ENCODE measurements around the gene FCER2. TPM values are rescaled to one million over a fixed set of nuclear protein-coding genes. Genes with fewer than 3 reads are reported as not detected.
A peak's percentile ranks its signal among the peaks of the same experiment; 100 is the strongest.

The FCER2 gene
- total RNA-seq, 1 donor from 2014 or later: 0.58 TPM

DNA sequence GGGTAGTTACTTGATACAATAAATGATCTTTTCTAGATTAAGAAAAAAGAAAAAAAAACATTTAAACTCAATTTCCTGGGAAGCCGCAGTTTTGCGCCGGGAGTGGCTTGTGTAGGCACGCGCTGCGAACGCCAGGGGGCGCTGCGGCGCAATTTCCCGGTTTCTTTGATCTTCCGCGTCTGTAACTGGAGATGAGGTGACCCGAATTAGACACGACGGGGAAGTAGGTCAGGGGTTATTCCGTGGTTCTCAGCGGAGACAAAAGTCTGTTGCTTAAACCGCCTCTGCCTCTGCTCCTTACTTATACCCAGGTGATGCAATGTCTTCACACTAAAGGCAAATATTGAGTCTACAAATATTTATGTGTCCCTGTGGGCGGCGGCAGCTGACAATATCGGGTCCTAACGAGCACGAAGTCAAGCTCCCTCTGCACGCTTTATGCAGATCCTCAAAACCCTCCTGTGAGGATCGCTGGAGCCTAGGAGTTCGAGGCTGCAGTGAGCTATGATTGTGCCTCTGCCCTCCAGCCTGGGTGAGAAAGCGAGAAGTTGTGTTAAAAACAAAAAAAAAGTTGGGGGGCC, 49.8 kb downstream of the FCER2 start:
- no peaks in the 10 kb centered on the region for H3K36me3 ChIP-seq
- ATAC-seq (peak; percentile 88), DNase-seq (peak; percentile 93)
- H3K4me1 ChIP-seq: peaks cover 4% of the 10 kb centered on the region
- intact Hi-C loops (cut with DNase I): no loop called here
- no peaks in the 10 kb centered on the region for H3K27me3 ChIP-seq
- TF ChIP-seq, protein P1, sequence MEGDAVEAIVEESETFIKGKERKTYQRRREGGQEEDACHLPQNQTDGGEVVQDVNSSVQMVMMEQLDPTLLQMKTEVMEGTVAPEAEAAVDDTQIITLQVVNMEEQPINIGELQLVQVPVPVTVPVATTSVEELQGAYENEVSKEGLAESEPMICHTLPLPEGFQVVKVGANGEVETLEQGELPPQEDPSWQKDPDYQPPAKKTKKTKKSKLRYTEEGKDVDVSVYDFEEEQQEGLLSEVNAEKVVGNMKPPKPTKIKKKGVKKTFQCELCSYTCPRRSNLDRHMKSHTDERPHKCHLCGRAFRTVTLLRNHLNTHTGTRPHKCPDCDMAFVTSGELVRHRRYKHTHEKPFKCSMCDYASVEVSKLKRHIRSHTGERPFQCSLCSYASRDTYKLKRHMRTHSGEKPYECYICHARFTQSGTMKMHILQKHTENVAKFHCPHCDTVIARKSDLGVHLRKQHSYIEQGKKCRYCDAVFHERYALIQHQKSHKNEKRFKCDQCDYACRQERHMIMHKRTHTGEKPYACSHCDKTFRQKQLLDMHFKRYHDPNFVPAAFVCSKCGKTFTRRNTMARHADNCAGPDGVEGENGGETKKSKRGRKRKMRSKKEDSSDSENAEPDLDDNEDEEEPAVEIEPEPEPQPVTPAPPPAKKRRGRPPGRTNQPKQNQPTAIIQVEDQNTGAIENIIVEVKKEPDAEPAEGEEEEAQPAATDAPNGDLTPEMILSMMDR (IDR thresholded peaks at IDR 0.05): peak; percentile 98
- no peaks in the 10 kb centered on the region for H3K9me3 ChIP-seq
- H3K4me3 ChIP-seq: peak overlapping the region; percentile 33
- no peak overlapping the region for H3K27ac ChIP-seq

DNA sequence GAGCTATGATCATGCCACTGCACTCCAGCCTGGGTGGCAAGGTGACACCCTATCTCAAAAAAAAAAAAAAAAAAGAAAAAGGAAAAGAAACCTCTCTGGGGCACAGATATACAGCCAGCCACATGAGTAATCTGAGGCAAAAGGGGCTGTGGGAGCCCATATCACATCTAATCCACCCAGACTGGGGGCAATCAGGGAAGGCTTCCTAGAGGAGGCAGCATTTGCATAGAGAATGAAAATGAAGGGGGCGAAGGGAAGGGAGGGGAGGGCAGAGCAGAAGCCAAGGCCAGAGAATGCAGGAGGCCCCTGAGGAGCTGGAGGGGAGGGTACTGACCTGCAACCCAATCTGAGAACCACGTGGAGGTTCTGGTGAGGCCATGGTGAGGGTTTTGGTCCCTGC, 51.8 kb downstream of the FCER2 start:
- DNase-seq: no peak
- H3K36me3 ChIP-seq: peaks cover 2% of the 10 kb centered on the region
- TF ChIP-seq, protein P1 (IDR thresholded peaks at IDR 0.05): no peak
- ATAC-seq: no peak
- intact Hi-C loops (cut with DNase I): no loop called here
- peaks cover 4% of the 10 kb centered on the region for H3K4me1 ChIP-seq
- H3K4me3 ChIP-seq: no peak overlapping the region
- H3K27ac ChIP-seq: no peak overlapping the region
- H3K9me3 ChIP-seq: no peaks in the 10 kb centered on the region
- no peaks in the 10 kb centered on the region for H3K27me3 ChIP-seq

DNA sequence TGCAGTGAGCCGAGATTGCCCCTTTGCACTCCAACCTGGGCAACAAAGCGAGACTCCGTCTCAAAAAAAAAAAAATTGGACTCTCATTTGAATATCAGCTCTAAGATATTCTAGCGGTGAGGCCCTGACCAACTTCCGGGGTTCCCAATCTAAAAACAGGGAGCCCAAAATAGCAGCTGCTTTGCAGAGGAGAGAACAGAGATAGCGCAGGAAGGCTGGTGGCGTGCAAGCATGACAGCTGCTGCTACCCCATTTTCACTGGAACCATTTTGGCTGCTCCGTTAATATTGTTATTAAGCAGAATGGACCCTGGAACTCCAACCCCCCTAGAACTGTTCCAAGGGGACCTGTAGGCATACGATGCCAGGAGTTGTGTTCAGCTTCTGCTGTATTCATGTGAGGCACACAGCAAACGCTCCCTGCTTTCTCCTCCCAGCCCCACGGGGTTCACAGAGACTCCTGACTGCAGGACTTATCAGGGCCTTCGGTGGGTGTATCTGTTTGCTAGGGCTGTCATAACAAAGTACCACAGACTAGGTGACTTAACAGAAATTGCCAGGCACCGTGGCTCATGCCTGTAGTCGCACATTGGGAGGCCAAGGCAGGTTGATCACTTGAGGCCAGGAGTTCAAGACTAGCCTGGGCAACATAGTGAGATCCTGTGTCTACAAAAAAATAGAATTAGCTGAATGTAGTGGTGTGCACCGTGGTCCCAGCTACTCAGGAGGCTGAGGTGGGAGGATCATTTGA, 53.5 kb downstream of the FCER2 start:
- intact Hi-C loops (cut with DNase I): no loop called here
- no peak for DNase-seq
- H3K9me3 ChIP-seq: no peaks in the 10 kb centered on the region

DNA sequence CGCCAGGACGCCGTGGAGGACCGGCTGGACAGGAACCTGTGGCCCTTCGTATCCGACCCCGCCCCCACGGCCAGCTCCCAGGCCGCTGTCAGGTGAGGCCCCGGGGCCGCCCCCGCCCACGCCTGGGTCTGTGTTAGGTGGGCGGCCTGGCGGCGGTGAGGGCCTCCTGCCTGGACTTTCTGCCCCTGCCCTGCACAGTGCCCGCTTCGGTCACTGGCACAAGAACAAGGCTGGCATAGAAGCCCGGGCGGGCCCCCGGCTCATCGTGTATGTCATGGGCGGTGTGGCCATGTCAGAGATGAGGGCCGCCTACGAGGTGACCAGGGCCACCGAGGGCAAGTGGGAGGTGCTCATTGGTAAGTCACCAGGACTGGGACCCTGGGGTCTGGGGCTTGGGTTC, 54.8 kb downstream of the FCER2 start:
- peaks cover 10% of the 10 kb centered on the region for H3K36me3 ChIP-seq
- H3K27ac ChIP-seq: no peak overlapping the region
- peaks cover under 1% of the 10 kb centered on the region for H3K4me1 ChIP-seq
- H3K9me3 ChIP-seq: no peaks in the 10 kb centered on the region
- no peak overlapping the region for H3K4me3 ChIP-seq
- intact Hi-C loops (cut with DNase I): no loop called here
- TF ChIP-seq, protein P1 (IDR thresholded peaks at IDR 0.05): no peak
- DNase-seq (no peak), ATAC-seq (no peak)
- H3K27me3 ChIP-seq: no peaks in the 10 kb centered on the region

More for the DNA sequence above, 53.5 kb downstream of the FCER2 start:
- no peak for ATAC-seq
- Histone ChIP-seq H3K4me3 (no peak overlapping the region), H3K27me3 (no peaks in the 10 kb centered on the region), H3K36me3 (peaks cover 10% of the 10 kb centered on the region), H3K27ac (no peak overlapping the region), H3K4me1 (peaks cover 4% of the 10 kb centered on the region)
- TF ChIP-seq, protein P1 (IDR thresholded peaks at IDR 0.05): no peak

DNA sequence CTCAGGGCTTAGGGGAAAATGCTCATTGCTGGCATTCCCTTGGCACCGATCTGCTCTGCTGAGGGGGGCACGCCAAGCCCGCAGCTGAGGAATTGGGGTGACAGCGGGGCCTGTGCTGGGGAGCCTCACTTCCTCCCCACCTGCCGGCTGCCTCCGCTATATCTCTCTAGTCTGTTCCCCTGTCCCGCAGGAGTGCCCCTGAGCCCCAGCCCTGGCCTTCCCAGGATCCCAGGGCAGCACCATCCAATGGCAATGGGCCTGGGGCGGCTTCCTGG, 55.6 kb downstream of the FCER2 start:
- Histone ChIP-seq H3K9me3 (no peaks in the 10 kb centered on the region), H3K4me3 (no peak overlapping the region), H3K36me3 (peaks cover 10% of the 10 kb centered on the region), H3K27me3 (no peaks in the 10 kb centered on the region), H3K27ac (no peak overlapping the region), H3K4me1 (no peaks in the 10 kb centered on the region)
- ATAC-seq (no peak), DNase-seq (no peak)
- intact Hi-C loops (cut with DNase I): no loop called here
- TF ChIP-seq, protein P1 (IDR thresholded peaks at IDR 0.05): no peak
